Fibroblast of lung (primary cell): Measurements from ENCODE around the gene UNC13B.

Experiments used
- EZH2 ChIP-seq: IDR thresholded peaks from 2 replicates; pipeline ENCODE4 v1.5.1; 2012; ENCODE audit warnings: low read length, control low read depth, mild to moderate bottlenecking; ENCODE audit errors: missing control alignments
- TF ChIP-seq, protein P1 (sequence below), 2 donors: IDR thresholded peaks in 1 of 2; conservative IDR thresholded peaks in 1 of 2; 1 replicate in 1 of 2; 2 replicates in 1 of 2; pipeline ENCODE4 v1.5.1; 2011 to 2012; ENCODE audit warnings: low read length in 2 of 2, control low read depth in 1 of 2, inconsistent platforms in 1 of 2, low read depth in 1 of 2, mild to moderate bottlenecking in 1 of 2

DNA sequence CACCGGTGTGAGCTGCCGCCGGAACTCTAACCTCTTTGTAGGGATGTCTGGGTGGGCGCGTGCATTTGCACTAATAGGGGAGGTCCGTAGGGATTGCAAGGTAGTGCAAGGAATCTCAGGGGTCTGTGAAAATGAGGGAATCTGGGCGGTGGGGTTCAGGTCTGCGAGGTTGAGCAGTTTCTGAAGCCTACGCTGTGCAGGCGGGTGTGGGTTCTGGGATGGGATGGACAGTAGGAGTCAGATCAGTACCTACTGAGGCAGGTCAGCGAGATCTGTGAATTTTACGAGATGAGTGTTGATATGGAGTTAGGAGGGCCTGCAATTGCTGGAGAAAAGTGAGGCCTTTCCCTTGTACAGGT lies 45.3 kb upstream of the UNC13B start:
- TF ChIP-seq, protein P1, sequence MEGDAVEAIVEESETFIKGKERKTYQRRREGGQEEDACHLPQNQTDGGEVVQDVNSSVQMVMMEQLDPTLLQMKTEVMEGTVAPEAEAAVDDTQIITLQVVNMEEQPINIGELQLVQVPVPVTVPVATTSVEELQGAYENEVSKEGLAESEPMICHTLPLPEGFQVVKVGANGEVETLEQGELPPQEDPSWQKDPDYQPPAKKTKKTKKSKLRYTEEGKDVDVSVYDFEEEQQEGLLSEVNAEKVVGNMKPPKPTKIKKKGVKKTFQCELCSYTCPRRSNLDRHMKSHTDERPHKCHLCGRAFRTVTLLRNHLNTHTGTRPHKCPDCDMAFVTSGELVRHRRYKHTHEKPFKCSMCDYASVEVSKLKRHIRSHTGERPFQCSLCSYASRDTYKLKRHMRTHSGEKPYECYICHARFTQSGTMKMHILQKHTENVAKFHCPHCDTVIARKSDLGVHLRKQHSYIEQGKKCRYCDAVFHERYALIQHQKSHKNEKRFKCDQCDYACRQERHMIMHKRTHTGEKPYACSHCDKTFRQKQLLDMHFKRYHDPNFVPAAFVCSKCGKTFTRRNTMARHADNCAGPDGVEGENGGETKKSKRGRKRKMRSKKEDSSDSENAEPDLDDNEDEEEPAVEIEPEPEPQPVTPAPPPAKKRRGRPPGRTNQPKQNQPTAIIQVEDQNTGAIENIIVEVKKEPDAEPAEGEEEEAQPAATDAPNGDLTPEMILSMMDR (conservative IDR thresholded peaks at IDR 0.05 in 1 of 2, IDR thresholded peaks at IDR 0.05 in 1 of 2; ENCODE audit: low read depth in 1 of 2, low read length in 2 of 2): no peak
- TF ChIP-seq EZH2: no peak
